SK-N-MC (cell line): ENCODE measurements around the gene MAP3K20.

Experiments used
- EZH2 ChIP-seq: fragments of 200-600 bp; sonication (generic); IDR thresholded peaks from one replicate; pipeline ENCODE4 v1.6.1; 2017; ENCODE audit warnings: antibody characterized with exemption
- POLR2AphosphoS5 ChIP-seq: IDR thresholded peaks from 2 replicates; pipeline ENCODE4 v1.6.1; 2012; ENCODE audit warnings: mild to moderate bottlenecking, low read depth, low read length, borderline replicate concordance

GRCh38 chr2:173149491-173149890 is 73.8 kb downstream of the MAP3K20 start:
- TF ChIP-seq POLR2AphosphoS5 (no peak), EZH2 (no peak)
